Airway epithelial cell (primary cell): Measurements from ENCODE around the gene SERP2. TPM values are rescaled to one million over a fixed set of nuclear protein-coding genes. Genes with fewer than 3 reads are reported as not detected.

Source experiments
- total RNA-seq: library from RNA; depleted of rRNA; stranded (reverse); fragments of >200 nt; gene quantifications from 2 replicates; pipeline ENCODE4 v1.2.3, GENCODE V29; 2015

The SERP2 gene
- total RNA-seq = 0.23 and 0.56 TPM in 2 replicates

DNA sequence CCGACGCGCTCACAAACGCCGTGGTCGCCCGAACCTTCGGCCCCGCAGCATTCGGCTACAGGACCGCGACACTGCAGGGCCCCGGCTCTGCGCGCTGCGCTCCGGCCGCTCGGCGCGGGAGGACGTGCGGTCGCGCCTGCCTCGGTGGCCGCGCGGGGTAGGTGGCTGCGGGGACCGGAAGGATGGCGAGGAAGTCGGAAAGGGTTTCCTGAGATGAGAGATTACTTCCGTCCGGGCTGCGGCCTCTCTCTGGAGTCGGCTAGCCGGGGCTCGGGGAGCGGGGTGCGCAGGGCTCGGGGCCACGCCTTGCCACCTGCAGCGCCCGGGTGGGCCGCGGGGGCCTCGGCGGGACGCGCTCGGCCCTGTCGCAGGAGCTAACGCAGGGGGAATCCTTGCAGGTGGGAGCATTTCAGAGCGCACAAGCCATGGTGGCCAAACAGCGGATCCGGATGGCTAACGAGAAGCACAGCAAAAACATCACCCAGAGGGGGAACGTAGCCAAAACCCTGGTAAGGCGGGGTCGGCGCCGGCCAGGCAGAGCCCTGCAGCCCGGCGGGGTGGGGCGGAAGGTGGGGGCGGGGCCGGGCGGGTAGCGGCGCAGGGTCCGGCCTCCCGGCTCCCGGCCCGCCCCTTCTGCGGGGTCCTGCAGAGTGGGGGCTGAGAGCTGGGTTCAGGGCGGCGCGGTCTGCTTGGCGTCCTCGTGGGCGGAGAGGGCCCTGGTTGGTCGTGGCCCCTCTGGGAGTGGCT, at the start of gene SERP2:
SERP2 (plus strand) TSS at position 224 of the 747 bp plus-strand sequence; CDS start at position 426, 202 bp downstream.

Other genes with a start within 250 kb of the SERP2 start
- 85.3 and 93.7 TPM in 2 replicates for gene TSC22D1, start 202.5 kb downstream of the SERP2 start, total RNA-seq